ENCODE results near the gene RPS6KA2.
"Not testable (repeated sequence)": the region's sequence is repeated elsewhere in the genome, so short reads cannot be mapped to it uniquely, and the experiment has no call there.

RPS6KA2 gene

DNA sequence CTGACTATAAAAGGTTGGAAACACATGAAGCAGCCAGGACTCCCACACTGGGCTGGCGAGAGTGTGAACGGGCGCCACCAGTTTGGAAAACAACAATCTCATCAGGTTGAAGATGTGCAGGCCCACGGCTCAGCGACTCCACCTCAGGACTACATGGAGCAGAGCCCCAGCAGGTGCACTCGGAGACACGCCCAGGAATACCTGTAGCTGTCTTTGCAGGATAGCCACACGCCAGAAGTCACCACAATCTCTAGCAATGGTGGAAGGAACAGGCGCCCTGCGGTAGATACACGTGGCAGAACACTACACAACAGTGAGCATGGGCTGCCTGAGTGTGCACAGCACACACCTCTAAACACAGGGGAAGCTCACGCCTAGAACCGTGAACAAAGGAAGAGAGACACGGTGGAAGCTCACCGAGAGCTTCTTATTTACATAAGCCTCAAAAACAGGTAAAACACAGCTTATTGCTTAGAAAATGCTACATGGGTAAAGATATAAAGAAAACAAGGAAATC, 28.7 kb upstream of the RPS6KA2 start:
- DNase-seq = no peak

DNA sequence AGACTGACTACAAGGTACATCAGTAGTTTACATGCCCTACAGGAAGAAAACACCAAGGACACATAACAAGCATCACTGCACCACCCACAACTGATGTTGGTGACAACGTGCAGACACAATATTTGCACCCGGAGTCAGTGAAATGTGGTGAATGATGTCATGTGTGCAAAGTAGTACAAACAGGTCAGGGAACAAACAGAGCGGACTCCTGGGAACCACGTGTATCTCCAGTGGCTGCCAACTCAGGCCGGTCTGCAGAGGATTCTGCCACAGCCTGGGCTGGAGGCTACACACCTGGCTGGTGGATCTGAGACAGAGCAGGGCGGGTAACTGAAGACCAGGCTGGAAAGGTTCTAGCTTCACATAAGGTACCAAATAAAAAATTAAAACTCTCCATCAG, 28.2 kb upstream of the RPS6KA2 start:
- no peak for DNase-seq

DNA sequence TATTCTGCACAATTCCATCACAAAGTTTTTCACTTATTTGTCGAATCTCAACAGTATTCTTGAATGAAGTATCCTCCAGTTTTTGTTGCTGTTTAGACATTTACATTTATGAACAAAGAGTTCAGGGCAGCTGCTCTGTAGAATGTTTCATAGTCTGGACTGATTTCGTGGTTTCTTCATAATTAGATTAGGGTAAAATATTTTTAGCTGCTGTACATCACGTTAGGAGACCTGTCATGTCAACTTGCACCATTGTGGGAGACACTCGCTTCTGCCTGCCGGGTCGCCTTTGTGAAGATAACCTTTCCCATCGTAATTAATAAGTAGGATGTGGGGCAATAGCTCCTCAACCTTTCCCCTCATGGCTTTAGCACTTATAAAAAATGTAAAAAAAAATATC, 27.5 kb upstream of the RPS6KA2 start:
- no peak for DNase-seq

DNA sequence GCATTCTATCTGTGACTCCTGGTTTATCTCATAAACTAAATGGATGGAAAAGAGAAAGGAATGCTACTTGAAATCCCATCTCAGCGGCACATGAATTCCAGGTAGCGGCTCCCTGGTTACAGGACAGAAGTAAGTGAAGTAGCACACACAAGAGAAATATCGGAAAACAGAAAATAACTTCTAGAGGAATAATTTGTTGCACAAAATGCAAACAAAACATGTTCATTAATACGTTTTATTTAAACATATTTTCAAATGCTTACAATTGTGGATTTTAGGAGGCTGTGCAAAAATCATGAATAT, 26.5 kb upstream of the RPS6KA2 start:
- DNase-seq = no peak

DNA sequence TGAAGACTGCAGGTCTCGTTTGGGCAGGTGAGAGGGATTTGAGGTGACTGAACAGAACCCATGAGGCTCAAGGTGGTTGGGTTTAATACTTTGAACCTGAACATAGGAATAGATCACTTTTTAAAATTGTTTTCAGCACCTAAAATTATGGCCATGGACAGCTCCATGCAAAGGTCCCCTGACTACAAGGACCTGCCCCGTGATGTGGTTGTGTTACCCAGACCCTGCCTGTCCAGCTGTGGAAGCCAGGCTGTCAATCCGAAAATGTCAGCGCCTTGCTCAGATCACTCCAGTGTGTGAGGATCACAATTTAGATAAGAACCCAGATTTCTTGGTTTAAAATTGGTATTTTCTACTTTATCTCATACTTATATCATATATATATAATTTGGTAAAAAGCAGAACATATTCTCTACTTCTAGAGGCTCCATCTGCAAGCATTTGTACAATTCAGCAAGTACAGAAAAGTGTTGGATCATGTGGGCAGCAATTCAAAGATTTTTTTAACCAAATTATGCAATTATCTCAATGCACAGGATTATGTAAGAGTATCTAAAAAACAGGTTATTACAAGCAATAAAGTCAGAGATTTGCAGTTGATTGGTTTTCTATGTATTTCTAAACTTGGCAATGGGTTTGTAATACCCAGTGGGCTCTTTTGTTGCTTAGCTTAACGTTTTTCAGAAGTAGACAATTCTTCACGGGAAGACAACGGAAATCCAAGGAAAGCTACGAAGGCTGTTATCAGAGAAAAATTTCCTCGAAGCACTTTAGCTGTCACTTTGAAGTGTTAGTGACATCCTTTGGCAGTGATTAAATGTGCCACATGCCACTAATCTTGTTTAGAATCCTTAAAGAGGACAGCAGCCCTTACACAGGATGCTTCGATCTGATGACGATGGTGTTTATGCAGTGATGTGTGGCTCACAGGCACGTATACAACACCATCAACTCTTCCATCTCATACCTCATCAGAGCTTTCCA, 24.1 kb upstream of the RPS6KA2 start:
- DNase-seq = no peak

DNA sequence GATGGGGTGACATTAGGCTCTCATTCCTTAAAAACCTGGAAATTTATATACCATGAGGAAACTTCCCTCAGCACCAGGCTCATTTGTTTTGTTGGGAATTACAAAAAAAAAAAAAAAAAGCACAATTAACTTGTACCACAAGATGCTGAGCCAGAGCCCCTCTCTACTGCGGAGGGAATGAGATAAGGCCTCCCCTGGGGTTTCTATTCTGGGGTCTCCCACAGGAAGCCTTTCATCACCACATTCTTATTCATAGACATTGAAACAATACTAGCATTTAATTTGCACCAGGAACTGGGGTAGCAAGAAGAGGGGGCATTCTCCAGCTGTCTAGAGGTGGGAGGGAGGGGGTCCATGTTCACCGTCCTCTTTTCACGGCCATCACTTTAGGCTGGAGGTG, 23.0 kb upstream of the RPS6KA2 start:
- no peak for DNase-seq

DNA sequence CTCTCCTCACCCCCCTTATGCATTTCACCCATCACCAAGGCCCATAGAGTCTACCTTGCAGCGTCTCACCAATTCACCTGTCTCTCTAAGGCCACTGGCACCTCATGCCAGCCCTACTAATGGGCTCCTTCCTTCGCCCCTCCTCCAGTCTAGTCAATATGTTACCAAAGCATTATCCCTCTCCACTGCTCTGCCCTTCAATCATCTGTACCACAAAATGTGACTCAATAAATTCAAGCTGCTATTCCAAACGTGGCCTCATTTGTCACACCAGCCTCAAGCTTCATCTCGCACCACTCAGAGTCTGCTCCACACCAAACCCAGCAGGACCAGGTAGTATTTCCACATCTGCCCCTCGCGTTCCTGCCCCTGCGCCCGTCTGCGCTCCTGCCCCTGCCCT, 21.8 kb upstream of the RPS6KA2 start:
- no peak for DNase-seq

DNA sequence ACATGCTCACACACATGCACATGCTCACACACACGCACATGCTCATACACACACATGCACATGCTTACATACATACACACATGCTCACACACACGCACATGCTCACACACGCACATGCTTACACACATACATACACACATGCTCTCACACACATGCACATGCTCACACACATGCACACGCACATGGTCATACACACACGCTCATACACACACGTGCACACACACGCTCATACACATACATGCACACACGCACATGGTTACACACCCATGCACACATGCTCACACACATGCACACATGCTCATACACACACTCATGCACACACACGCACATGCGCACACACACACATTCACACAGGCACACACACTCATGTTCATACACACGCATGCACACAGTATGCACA, 20.8 kb upstream of the RPS6KA2 start:
- no peak for DNase-seq

DNA sequence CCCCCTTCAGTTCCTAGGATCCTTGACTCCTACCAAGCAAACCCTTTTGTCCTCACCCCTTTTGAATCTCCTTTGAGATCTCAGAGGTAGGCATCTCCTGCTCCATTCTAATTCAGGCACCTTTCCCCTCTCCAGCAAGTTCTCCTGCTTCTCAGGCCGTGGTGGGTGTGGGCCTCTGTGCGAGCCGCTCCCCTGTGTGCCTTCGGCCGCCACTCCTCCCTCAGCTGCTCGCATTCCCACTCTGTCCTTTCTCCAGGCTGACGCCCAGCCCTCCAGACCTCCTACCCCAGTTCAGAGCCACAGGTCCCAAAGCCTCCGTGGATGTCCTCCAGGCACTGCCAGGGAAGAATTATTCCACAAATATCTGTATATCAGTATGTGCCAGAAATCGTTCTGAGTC, 19.7 kb upstream of the RPS6KA2 start:
- DNase-seq = no peak

DNA sequence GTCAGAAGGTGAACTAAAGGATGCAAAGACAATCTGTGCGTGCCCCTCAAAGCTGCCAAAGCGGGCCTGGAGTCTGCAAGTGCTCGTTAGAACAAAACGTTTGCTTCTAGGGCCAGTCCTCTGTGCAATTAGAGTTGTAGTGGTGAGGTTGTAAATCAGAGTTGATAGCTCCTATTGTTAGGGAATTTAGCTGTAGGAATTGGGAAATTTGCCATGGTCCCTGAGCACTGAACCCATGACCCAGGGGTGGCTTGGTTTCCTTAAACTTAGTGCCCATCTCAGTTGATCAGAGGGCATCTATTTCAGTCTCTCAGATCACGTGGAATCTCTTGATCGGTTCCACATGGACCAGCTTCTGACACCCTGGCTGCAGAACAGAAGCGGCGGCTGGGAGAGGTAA, 18.8 kb upstream of the RPS6KA2 start:
- no peak for DNase-seq

DNA sequence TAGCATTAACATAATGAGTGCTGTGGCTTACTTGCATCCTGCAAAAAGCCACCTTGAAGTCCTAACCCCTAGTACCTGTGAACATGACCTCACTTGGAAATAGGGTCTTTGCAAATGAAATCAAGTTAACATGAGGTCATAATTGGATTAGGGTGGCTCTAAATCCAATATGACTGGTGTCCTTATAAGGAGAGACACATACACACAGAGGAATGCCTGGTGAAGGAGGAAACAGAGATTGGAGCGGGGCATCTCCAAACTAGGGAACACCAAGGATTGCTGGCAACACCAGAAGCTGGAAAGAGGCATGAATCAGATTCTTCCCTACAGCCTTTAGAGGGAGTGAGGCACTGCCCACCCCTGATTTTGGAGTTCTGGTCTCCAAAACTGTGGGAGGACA, 17.6 kb upstream of the RPS6KA2 start:
- DNase-seq = no peak

DNA sequence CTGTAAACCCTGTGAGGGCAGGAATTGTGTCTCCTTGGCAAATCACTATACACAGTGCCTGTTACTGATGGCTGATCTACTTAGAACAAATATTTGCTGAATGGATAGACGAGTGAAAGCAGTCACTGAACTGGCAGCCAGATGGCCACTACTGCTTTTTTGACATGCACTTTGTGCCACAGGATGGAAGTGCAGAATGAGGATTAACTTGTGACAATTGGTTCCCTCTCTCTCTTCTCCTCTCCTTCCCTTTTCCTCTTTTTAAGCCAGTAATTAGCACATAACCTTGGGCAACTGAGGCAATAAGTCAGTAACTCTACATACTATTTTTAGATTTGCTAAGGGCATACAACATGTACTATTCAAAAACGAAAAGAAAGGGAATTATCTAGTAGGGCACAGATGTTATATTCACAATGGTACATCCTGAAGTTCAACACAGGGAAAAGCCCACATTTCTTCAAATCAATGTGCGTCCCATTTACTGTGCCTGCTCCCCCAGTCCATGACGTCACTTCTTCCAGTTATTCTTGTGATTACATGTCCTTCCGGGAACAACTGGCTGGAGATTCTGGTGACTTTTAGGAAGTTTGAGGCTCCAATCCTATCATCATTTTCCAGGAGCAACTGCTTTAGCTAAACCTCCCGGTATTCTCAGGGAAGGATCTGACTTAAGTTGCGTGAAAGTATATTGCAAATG, 17.0 kb upstream of the RPS6KA2 start:
- DNase-seq = no peak

DNA sequence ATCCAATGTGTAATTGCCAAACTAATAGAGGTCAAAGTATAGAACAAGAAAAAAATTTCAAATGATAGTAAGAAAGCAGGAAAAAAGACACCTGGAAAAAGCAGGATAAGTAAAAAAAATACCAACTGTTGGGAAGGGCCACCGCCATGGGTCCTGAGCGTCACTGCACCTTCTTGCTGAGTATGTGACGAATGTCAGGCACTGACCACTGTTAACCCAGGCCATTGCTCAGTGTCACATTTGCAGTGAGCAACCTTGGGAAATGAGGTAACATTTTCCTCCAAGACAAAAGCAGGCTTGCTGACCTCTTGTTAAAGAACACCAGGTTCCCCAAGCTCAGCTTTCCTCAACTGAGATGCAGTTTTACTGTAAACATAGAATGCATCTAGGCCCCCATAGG, 15.6 kb upstream of the RPS6KA2 start:
- DNase-seq = no peak

DNA sequence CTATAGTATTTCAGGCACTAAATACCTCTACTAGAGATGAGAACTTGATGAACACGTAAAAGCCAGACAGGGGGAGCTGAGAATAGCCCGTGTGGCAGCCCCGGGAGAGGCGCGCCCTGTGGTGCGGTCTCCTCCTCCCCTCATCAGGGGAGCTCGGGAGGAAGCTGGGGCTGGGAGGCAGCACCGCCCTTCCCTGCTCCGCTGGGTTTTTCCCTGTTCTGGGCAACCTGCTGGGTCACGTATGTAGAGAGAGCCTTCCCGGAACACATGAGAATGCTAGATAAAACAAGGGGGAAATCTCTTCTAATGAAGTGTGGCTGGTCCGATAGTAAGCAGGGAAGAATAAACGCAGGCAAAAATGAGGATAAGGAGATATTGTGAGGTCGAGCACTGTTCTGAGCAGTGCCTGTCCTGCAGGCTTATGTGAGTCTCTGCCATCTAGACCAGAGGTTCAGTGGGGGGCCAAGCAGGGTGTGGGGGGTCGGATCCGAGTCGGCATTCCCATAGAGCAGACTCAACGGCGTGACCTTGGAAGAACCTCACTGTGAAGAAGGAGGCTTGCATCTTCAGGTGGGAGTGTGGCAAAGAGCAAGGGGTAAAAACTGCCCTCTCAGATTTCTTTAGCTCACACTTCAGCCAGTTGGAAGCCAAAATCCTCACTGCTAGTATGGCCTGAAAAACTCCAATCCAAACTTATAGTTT, 13.4 kb upstream of the RPS6KA2 start:
- no peak for DNase-seq

DNA sequence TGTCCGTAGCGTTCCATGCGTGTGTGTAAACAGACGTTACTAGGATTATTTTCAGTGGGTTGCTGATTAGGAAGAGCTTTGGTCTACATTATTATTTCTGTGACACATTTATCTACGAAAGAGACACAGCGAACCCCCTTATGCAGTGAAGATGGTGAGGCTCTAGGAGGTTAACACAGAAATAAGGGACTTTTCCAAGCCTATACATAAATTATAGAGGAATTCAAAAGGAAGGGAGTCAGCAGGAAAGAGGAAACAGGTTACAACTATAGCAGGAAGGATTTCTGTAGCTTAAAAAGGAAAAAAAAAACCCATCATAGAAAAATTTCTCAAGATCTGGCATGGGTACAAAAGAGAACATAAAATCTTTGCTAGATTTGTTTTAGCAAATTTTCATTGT, 12.9 kb upstream of the RPS6KA2 start:
- DNase-seq = no peak

DNA sequence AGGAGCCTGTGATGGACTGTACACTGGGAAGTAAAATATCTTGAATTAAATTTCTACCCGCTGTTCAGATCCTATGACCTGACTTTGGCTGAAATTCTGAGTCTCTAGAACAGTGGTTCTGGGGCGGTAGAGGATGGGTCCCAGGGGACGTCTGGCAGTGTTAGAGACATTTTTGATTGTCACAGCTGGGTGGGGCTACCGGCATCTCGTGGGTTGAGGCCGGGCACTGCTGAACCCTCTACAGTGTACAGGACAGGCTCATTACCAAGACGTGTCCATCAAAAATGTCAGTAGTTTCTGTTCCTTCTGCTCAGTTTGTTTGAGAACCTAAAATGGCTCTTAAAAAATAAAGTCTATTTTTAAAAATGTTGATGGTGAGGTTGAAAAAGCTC, 11.5 kb upstream of the RPS6KA2 start:
- DNase-seq = peak in 1 of 2 donors; percentile 9

DNA sequence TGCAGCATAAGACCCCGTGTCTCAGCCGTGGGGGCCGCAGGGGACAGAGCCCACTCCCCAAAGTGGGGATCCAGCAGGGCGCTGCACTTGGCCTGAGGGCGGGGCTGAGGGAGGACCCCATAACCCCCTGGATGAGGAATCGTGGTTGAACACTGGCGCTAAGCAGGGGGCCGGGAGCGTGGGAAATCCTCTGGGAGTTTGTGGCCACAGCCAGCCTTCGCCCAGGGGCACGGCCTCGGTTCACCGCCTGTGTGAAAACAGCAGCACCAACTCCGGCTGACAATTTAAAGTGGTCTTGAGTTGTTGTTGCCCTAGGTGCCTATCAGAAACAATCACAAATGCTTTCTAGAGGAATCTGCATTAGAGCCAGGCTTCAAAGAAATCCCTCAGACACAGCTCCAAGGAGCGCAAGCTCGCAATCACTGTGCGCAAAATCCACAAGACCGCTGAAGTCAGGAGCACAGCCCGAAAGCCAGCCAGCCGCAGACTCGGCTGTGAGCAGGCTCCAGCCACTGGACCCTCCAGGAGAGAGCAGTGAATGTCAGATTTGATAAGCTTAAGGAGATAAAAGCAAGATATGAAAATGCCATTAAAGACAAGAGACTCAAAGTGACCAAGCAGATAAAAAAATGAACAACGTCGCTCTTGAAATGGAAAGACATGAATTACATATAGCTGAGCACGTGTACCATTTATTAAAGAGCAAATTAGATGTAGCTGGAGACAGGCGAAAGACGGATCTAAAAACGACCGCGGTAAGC, 10.9 kb upstream of the RPS6KA2 start:
- peak in 1 of 2 donors; percentile 7 for DNase-seq

DNA sequence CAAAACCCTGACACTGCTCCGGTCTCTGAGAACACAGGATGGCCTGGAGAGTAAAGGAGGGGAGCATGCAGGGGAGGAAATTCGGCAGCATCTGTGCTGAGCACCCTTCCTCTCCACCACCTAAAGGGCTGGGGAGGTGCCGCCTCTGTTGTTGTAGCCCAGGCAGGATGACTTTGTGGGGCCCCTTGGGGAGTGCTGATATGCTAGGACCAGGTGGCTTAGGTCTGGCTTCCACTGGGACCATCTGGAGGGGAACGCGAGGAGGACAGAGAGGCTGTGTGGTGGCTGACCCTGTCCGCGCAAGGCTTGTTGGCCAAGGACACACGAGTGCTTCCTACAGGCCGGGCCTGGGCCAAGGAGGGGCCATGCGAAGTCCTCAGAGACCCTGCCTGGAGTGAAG, 9.9 kb upstream of the RPS6KA2 start:
- DNase-seq = no peak

DNA sequence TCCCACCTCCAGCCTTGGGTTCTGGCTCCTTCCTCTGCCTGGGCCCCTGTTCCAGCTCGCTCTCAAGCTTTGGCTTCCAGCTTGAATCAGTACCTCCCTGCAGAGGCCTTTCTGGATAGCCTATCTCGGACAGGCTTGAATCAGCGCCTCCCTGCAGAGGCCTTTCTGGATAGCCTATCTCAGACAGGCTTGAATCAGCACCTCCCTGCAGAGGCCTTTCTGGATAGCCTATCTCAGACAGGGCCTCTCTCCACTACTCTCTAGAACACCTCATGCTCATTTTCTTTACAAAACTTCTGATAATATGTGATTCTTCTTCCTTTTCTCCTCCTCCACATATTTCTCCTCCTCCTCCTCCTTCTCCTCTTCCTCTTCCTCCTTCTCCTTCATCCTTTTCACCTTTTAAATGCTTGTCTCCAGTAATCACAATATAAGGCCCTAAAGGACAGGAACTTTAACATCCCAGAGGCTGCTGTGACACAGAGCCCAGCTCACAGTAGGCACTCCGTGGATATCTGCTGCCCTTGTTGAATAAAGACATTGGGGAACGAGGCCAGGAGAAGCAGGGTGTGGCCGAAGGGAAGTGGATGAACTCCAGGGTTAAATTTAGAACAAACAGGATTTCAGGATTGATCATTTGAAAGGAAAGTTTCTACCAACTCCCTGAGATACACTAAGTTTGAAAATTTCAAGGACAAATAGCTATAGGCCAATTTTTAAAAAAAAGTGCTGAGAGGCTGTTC, 9.3 kb upstream of the RPS6KA2 start:
- no peak for DNase-seq

DNA sequence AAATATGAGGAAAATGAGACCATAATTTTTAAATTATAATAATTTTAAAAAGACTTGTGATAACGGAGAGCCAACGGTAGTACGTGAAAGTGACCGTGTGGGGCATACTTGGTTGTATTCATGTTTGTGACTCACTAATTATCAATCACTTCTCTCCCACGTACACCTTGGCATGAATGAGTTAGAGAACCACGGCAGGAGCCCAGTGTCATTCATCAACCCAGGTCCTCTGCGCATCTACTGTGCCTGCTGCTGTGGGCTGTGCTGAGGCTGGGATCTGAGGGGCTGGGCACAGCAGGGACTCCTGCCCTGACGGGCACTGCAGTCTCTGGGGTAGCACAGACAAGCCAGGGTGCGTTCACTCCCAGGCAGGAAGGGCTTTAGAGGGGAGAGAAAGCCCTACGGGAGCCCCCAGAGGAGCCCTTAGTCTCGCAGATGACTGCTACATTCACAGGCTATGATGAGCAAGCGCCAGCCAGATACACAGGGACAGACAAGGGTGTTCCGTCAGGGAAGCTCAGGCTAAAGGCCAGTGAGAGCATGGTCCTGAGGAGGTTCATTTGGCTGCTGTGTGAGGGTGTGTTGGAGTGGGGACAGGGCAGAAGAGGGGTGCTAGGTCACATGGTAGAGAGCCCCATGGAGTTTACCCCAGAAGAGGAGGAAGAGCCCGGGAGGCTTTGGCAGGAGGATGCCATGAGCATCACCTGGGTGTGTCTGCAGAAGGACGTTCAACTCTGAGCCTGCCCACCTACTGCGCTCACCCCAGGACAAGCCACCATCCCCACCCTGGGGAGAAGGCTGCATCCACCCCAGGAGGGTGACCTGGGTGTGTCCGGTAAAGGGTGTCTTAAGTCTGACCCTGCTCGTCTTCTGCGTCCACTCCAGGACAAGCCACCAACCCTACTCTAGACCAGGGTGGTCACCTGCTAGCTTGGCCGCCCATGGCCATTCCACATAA, 8.2 kb upstream of the RPS6KA2 start:
- DNase-seq = no peak

DNA sequence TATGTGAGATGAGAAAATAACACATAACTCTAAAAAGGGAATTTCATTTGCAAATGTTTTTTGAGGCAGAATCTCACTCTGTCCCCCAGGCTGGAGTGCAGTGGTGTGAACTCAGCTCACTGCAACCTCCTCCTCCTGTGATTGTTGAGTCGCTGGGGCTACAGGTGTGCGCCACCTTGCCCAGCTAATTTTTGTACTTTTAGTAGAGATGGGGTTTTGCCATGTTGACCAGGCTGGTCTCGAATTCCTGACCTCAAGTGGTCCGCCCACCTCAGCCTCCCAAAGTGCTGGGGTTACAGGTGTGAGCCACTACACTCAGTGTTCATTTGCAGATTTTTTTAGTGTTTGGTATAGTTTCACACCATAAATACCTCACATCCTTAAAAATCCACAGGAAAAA, 7.5 kb upstream of the RPS6KA2 start:
- DNase-seq = not testable (repeated sequence)
